C4-2B (cell line): ENCODE data around the gene ADCYAP1R1.

Experiments
- CTCF ChIP-seq: fragments of 450-650 bp; conservative IDR thresholded peaks from 2 replicates; pipeline ENCODE4 v1.5.1; 2017; ENCODE audit warnings: mild to moderate bottlenecking
- ZFX ChIP-seq: fragments of 450-650 bp; IDR thresholded peaks from 2 replicates; pipeline ENCODE4 v1.6.1; 2017

GRCh38 chr7:31054608-31055278 is 2.6 kb downstream of the ADCYAP1R1 start:
- TF ChIP-seq CTCF: no peak
- no peak for TF ChIP-seq ZFX
